Measurements from ENCODE around the gene NFIB. TPM values are rescaled to one million over a fixed set of nuclear protein-coding genes. Genes with fewer than 3 reads are reported as not detected.

Gene NFIB
- polyA plus RNA-seq, 1 of the 3 experiments (the other 2 are of a cell fraction), result 9.2 TPM

- ChIA-PET POLR2A (interaction anchor here (1.2 kb wide), 1 partner anchor 27 kb away, joined by 5 read pairs; no protein-coding TSS in a partner anchor), CTCF (interaction anchor here (1.1 kb wide), 1 partner anchor 30 kb away, joined by 3 read pairs; no protein-coding TSS in a partner anchor)
- no peaks in the 10 kb centered on the region for H3K9me3 ChIP-seq
- H3K9ac ChIP-seq, result no peak overlapping the region
- no peaks in the 10 kb centered on the region; the same call in 1 of the 2 replicates for H4K20me1 ChIP-seq (ENCODE audit: insufficient read depth)
- H3K4me2 ChIP-seq, result no peak overlapping the region
- H3K4me1 ChIP-seq (ENCODE audit: control insufficient read depth in 1 of 2, insufficient read depth in 2 of 2, low read depth in 1 of 2, low read length in 1 of 2), result peaks cover 11 to 35% of the 10 kb centered on the region in 2 experiments; a peak in 3 of 4 replicates
- no peaks in the 10 kb centered on the region for H3F3A ChIP-seq (replicated peaks; ENCODE audit: insufficient read depth)
- peaks cover 99% of the 10 kb centered on the region for H3K79me2 ChIP-seq (ENCODE audit: insufficient read depth)
- 77% methylated on average over 1 of the region's 1 CpG for WGBS (ENCODE audit: low lambda C conversion rate)
- no peak for DNase-seq
- TF ChIP-seq USF2 (IDR thresholded peaks at IDR 0.05; ENCODE audit: borderline replicate concordance, low read depth, low read length) (no peak), USF1 (IDR thresholded peaks at IDR 0.05; ENCODE audit: borderline replicate concordance, low read depth) (no peak), EP300 (IDR thresholded peaks at IDR 0.05; ENCODE audit: borderline replicate concordance in 1 of 2, low read depth in 1 of 2, low read length in 1 of 2) (peak in 1 of 2 experiments; percentile 57; a peak in 1 of 4 replicates), CTCF (IDR thresholded peaks at IDR 0.05) (no peak), GATA2 (CRISPR knock-in tag; IDR thresholded peaks at IDR 0.05) (peak; percentile 43), ZBTB33 (IDR thresholded peaks at IDR 0.05; ENCODE audit: borderline replicate concordance, low read depth) (no peak), JUND (IDR thresholded peaks at IDR 0.05) (no peak), IRF3 (IDR thresholded peaks at IDR 0.05; ENCODE audit: low read depth, low read length) (no peak), RAD21 (IDR thresholded peaks at IDR 0.05; ENCODE audit: low read length) (no peak)
- no peak overlapping the region for H3K4me3 ChIP-seq (ENCODE audit: low read depth in 2 of 2, low read length in 1 of 2)
- H3K27me3 ChIP-seq (ENCODE audit: insufficient read depth), result no peaks in the 10 kb centered on the region
- peak overlapping the region in 1 of 2 experiments; percentile 74; a peak in 3 of 4 replicates for H3K27ac ChIP-seq (ENCODE audit: low read depth in 2 of 2, low read length in 1 of 2)
- no peak overlapping the region for H2AFZ ChIP-seq (ENCODE audit: low read depth)
- no peaks in the 10 kb centered on the region for H3K9me2 ChIP-seq
- peaks cover 35 to 43% of the 10 kb centered on the region in 2 experiments for H3K36me3 ChIP-seq (replicated peaks in 1 of 2; ENCODE audit: control insufficient read depth in 1 of 2, insufficient read depth in 2 of 2, low read length in 1 of 2)
These were observed 12.3 kb downstream of the NFIB start for GRCh38 chr9:14301583-14302021.

Data from SK-N-SH (cell line).